A673 (cell line): ENCODE data around the gene TRPM3.

Experiments used
- CTCF ChIP-seq: fragments of 300-800, 200-600 bp; sonication (generic); conservative IDR thresholded peaks from 2 replicates; pipeline ENCODE4 v1.5.1; 2017; ENCODE audit warnings: low read depth, mild to moderate bottlenecking, antibody characterized with exemption, low read length, moderate library complexity, mixed read lengths
- EZH2 ChIP-seq: fragments of 200-600 bp; sonication (generic); IDR thresholded peaks from 2 replicates; pipeline ENCODE4 v1.6.1; 2017; ENCODE audit warnings: borderline replicate concordance, low read depth, mild to moderate bottlenecking, mixed read lengths, antibody characterized with exemption, low read length; ENCODE audit not compliant: poor library complexity, severe bottlenecking

GRCh38 chr9:70773579-70773978, 347.8 kb downstream of the TRPM3 start:
- TF ChIP-seq CTCF, result no peak
- no peak for TF ChIP-seq EZH2
